ENCODE results near the gene MYLK.

- TF ChIP-seq GATAD2A (IDR thresholded peaks at IDR 0.05), result no peak
- no peak for TF ChIP-seq KLF6 (CRISPR knock-in tag; IDR thresholded peaks at IDR 0.05; ENCODE audit: borderline replicate concordance)
- no peak for TF ChIP-seq HNRNPLL (IDR thresholded peaks at IDR 0.05; ENCODE audit: low read depth, low read length, poor library complexity, severe bottlenecking)
Observed at GRCh38 chr3:123791898-123792297, 92.2 kb downstream of the MYLK start.

All from K562 (cell line).